PFSK-1 (cell line): ENCODE measurements around the gene LGALS1.

Experiments used
- POLR2AphosphoS5 ChIP-seq: IDR thresholded peaks from 2 replicates; pipeline ENCODE4 v1.6.1; 2012; ENCODE audit warnings: low read depth, mild to moderate bottlenecking, control low read depth, low read length, moderate library complexity
- TAF1 ChIP-seq: IDR thresholded peaks from 2 replicates; pipeline ENCODE4 v1.6.1; 2012; ENCODE audit warnings: low read length, control low read depth, borderline replicate concordance; ENCODE audit not compliant: insufficient read depth

DNA sequence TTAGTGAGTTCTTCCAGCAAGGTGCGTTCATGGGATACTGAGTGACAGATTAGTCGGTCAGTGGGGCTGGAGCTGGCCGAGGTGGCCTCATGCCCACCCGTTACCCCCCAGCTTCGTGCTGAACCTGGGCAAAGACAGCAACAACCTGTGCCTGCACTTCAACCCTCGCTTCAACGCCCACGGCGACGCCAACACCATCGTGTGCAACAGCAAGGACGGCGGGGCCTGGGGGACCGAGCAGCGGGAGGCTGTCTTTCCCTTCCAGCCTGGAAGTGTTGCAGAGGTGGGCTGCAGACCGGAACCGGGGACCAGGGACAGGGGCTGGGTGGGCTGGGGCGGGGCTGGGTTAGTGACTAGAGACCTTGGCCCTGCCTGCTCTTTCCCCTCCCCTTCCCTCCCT lies 2.9 kb downstream of the LGALS1 start:
- TF ChIP-seq TAF1 (no peak), POLR2AphosphoS5 (0 out of 2 replicates have a peak, but pooled peaks have one; percentile 62)
